Endothelial cell (in vitro differentiated cells): ENCODE data around the gene MNDA. TPM values are rescaled to one million over a fixed set of nuclear protein-coding genes. Genes with fewer than 3 reads are reported as not detected.

Source experiments
- DNase-seq: peaks from one replicate; pipeline ENCODE4 v3.0.0; 2021; ENCODE audit warnings: low spot score
- H3K27ac Mint-ChIP-seq: one replicate; pipeline ENCODE4 v1.8.0; 2021; ENCODE audit warnings: mixed read lengths, inconsistent platforms; ENCODE audit not compliant: unreplicated experiment
- H3K27me3 Mint-ChIP-seq: one replicate; pipeline ENCODE4 v1.8.0; 2021; ENCODE audit warnings: mild to moderate bottlenecking, moderate library complexity, mixed read lengths, inconsistent platforms; ENCODE audit not compliant: unreplicated experiment
- H3K36me3 Mint-ChIP-seq: one replicate; pipeline ENCODE4 v1.8.0; 2021; ENCODE audit warnings: mild to moderate bottlenecking, low read depth, mixed read lengths, inconsistent platforms; ENCODE audit not compliant: unreplicated experiment
- H3K4me1 Mint-ChIP-seq: one replicate; pipeline ENCODE4 v1.8.0; 2021; ENCODE audit warnings: mild to moderate bottlenecking, mixed read lengths, inconsistent platforms; ENCODE audit not compliant: unreplicated experiment
- H3K4me3 Mint-ChIP-seq: one replicate; pipeline ENCODE4 v1.8.0; 2021; ENCODE audit warnings: mild to moderate bottlenecking, mixed read lengths, inconsistent platforms; ENCODE audit not compliant: unreplicated experiment
- H3K9me3 Mint-ChIP-seq: one replicate; pipeline ENCODE4 v1.8.0; 2021; ENCODE audit warnings: mixed read lengths, inconsistent platforms; ENCODE audit not compliant: unreplicated experiment
- CTCF ChIP-seq: fragments of 200-600 bp; sonication (generic); IDR thresholded peaks from one replicate; pipeline ENCODE4 v1.5.0; 2021; ENCODE audit warnings: antibody characterized with exemption; ENCODE audit not compliant: unreplicated experiment
- total RNA-seq: library from RNA; stranded (reverse); fragmentation: NEBNext Ultra II Directional; extraction: Animal tissue kit (Norgen Biotek cat#: 25700); gene quantifications from one replicate; pipeline ENCODE4 v1.2.1, GENCODE V29; 2021; ENCODE audit not compliant: unreplicated experiment

The MNDA gene
- total RNA-seq, 1 donor from 2014 or later = not detected

GRCh38 chr1:158800526-158800925, 30.6 kb upstream of the MNDA start:
- H3K27ac Mint-ChIP-seq = no peak overlapping the region

GRCh38 chr1:158801396-158801795, 29.8 kb upstream of the MNDA start:
- Mint-ChIP-seq H3K27me3 (peaks cover 2% of the 10 kb centered on the region), H3K4me3 (no peak overlapping the region), H3K4me1 (no peaks in the 10 kb centered on the region), H3K27ac (no peak overlapping the region), H3K9me3 (no peaks in the 10 kb centered on the region), H3K36me3 (no peaks in the 10 kb centered on the region)
- no peak for TF ChIP-seq CTCF
- DNase-seq = no peak

More at GRCh38 chr1:158800526-158800925, 30.6 kb upstream of the MNDA start:
- H3K36me3 Mint-ChIP-seq = no peaks in the 10 kb centered on the region
- no peaks in the 10 kb centered on the region for H3K4me1 Mint-ChIP-seq
- H3K4me3 Mint-ChIP-seq = no peak overlapping the region
- no peak for DNase-seq
- no peak for TF ChIP-seq CTCF
- peaks cover 4% of the 10 kb centered on the region for H3K27me3 Mint-ChIP-seq
- H3K9me3 Mint-ChIP-seq = no peaks in the 10 kb centered on the region

- H3K27ac Mint-ChIP-seq = no peak overlapping the region
- DNase-seq = no peak
- H3K4me3 Mint-ChIP-seq = no peak overlapping the region
- peaks cover 2% of the 10 kb centered on the region for H3K27me3 Mint-ChIP-seq
- no peaks in the 10 kb centered on the region for H3K36me3 Mint-ChIP-seq
- no peaks in the 10 kb centered on the region for H3K9me3 Mint-ChIP-seq
- H3K4me1 Mint-ChIP-seq = no peaks in the 10 kb centered on the region
- TF ChIP-seq CTCF = no peak
Measured at GRCh38 chr1:158803678-158804077, 27.5 kb upstream of the MNDA start.

GRCh38 chr1:158806916-158807536, 24.1 kb upstream of the MNDA start:
- H3K4me1 Mint-ChIP-seq = no peaks in the 10 kb centered on the region
- no peak for TF ChIP-seq CTCF
- DNase-seq = no peak
- H3K9me3 Mint-ChIP-seq = no peaks in the 10 kb centered on the region
- H3K27me3 Mint-ChIP-seq = no peaks in the 10 kb centered on the region
- H3K27ac Mint-ChIP-seq = no peak overlapping the region
- no peak overlapping the region for H3K4me3 Mint-ChIP-seq
- no peaks in the 10 kb centered on the region for H3K36me3 Mint-ChIP-seq

GRCh38 chr1:158809256-158809655, 21.9 kb upstream of the MNDA start:
- no peak for DNase-seq
- no peak for TF ChIP-seq CTCF
- Mint-ChIP-seq H3K9me3 (no peaks in the 10 kb centered on the region), H3K4me1 (no peaks in the 10 kb centered on the region), H3K36me3 (no peaks in the 10 kb centered on the region), H3K27me3 (no peaks in the 10 kb centered on the region), H3K27ac (no peak overlapping the region), H3K4me3 (no peak overlapping the region)
